HG02798 (cell line): ENCODE results near the gene PCDH9.
"Not testable (repeated sequence)": the region's sequence is repeated elsewhere in the genome, so short reads cannot be mapped to it uniquely, and the experiment has no call there.

Experiments used
- ATAC-seq: cut with Tn5 transposase; IDR thresholded peaks from one replicate; pipeline ENCODE4 v1.9.1; 2021; ENCODE audit warnings: mild to moderate bottlenecking; ENCODE audit not compliant: unreplicated experiment, poor library complexity

The PCDH9 gene

GRCh38 chr13:66266761-66267160, 963.4 kb downstream of the PCDH9 start:
- no peak for ATAC-seq

- no peak for ATAC-seq
Measured at GRCh38 chr13:66266348-66266747, 963.8 kb downstream of the PCDH9 start.

GRCh38 chr13:66265371-66265770, 964.8 kb downstream of the PCDH9 start:
- no peak for ATAC-seq

DNA sequence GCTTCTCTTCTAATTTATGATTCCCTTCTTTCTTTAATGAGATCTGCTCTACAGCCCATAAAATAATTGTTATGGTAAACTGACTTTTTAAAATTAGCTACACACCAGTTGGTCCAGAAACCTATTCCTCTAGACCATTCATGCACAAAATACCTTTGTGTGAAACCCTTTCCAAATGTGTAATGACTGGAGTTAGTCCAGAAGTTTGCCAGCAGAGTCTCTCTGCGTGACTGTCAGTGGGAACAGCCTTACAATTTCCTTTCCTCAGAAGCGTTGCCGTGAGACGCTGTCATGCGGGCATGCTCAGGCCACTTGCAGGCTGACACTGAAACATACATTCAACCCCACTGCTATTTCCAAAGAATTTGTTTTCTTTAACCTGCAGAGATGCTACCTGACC, 965.2 kb downstream of the PCDH9 start:
- no peak for ATAC-seq

DNA sequence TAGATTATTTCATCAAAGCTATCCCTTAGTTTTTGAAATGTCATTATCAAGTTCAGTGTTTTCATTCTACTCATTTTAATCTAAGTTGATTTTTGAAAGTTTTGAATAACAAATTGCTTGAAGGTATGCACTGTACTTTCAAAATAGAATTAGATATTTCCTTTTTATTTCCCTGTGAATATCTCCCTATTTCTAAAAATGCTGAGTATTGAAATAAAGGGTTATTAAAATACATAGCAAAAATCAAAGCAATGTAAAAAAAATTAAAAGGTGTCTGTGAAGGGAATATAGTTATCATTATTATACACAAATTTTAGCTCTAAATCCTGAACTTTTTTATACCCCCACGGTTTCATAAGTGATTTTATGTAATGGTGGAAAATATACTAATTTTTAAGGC, 967.8 kb downstream of the PCDH9 start:
- ATAC-seq, result no peak

- not testable (repeated sequence) for ATAC-seq
Measured at GRCh38 chr13:66259426-66259825, 970.7 kb downstream of the PCDH9 start.
